Endothelial cell of coronary artery (primary cell): ENCODE results near the gene PQBP1. TPM values are rescaled to one million over a fixed set of nuclear protein-coding genes. Genes with fewer than 3 reads are reported as not detected.

Experiments
- total RNA-seq: library from RNA; depleted of rRNA; stranded (reverse); fragments of >200 nt; gene quantifications from 2 replicates; pipeline ENCODE4 v1.2.3, GENCODE V29; 2014

Gene PQBP1
- 88.2 and 121 TPM in 2 replicates for total RNA-seq

GRCh38 chrX:48897625-48898306, at the start of gene PQBP1, which contains the start of gene TIMM17B:
Gene PQBP1, plus strand, starts transcription at chrX:48897930. Its CDS starts 580 bp downstream, at chrX:48898510.
Gene TIMM17B, minus strand, starts transcription at chrX:48897768. Its CDS starts 19 bp downstream, at chrX:48897749.

GRCh38 chrX:48911412-48912182, 13.9 kb downstream of the PQBP1 start, which contains the start of gene SLC35A2:
Gene SLC35A2, minus strand, starts transcription at chrX:48911646. Its CDS starts 10 bp downstream, at chrX:48911636.

GRCh38 chrX:48918643-48919340, 21.1 kb downstream of the PQBP1 start, which contains the start of gene PIM2:
Gene PIM2, minus strand, starts transcription at chrX:48919024. Its CDS starts 190 bp downstream, at chrX:48918834.

Other genes starting within 250 kb of the PQBP1 start
- gene WAS, start 214.1 kb upstream of the PQBP1 start, total RNA-seq, result 0.09 and 0.18 TPM in 2 replicates
- gene SUV39H1, start 201.2 kb upstream of the PQBP1 start, total RNA-seq, result 2.9 and 5.8 TPM in 2 replicates
- not detected in 2 replicates for gene GLOD5, start 136.2 kb upstream of the PQBP1 start, total RNA-seq
- gene GATA1, start 111.3 kb upstream of the PQBP1 start, total RNA-seq, result not detected in 2 replicates
- 19.4 and 36.7 TPM in 2 replicates for gene HDAC6, start 95.9 kb upstream of the PQBP1 start, total RNA-seq
- not detected in 2 replicates for gene ERAS, start 71.4 kb upstream of the PQBP1 start, total RNA-seq
- gene PCSK1N, start 62.3 kb upstream of the PQBP1 start, total RNA-seq, result not detected in 2 replicates
- gene TIMM17B, start 162 bp upstream of the PQBP1 start, total RNA-seq, result 16.2 and 18.1 TPM in 2 replicates
- gene SLC35A2, start 13.7 kb downstream of the PQBP1 start, total RNA-seq, result 8.6 and 9.0 TPM in 2 replicates
- 3.2 and 3.4 TPM in 2 replicates for gene PIM2, start 21.1 kb downstream of the PQBP1 start, total RNA-seq
- gene OTUD5, start 59.7 kb downstream of the PQBP1 start, total RNA-seq, result 25.2 and 31.2 TPM in 2 replicates
- gene KCND1, start 73.9 kb downstream of the PQBP1 start, total RNA-seq, result 0.18 and 0.47 TPM in 2 replicates
- gene GRIPAP1, start 104.3 kb downstream of the PQBP1 start, total RNA-seq, result 34.0 and 34.5 TPM in 2 replicates
- gene TFE3, start 145.4 kb downstream of the PQBP1 start, total RNA-seq, result 16.4 and 22.4 TPM in 2 replicates
- 0.45 and 1.1 TPM in 2 replicates for gene CCDC120, start 161.1 kb downstream of the PQBP1 start, total RNA-seq
- gene PRAF2, start 176.1 kb downstream of the PQBP1 start, total RNA-seq, result 3.2 and 4.8 TPM in 2 replicates
- 15.9 and 26.7 TPM in 2 replicates for gene WDR45, start 182.0 kb downstream of the PQBP1 start, total RNA-seq
- gene GPKOW, start 225.8 kb downstream of the PQBP1 start, total RNA-seq, result 22.9 and 25.8 TPM in 2 replicates